Activated CD4-positive, alpha-beta T cell treated with anti-CD3 and anti-CD28 coated beads for 24 hours (primary cell): ENCODE data around the gene STX4.

Experiments used
- DNase-seq, 2 donors: peaks; one replicate each; pipeline ENCODE4 v3.0.0-alpha.2; 2020; ENCODE audit warnings: low read depth in 2 of 2

Gene STX4

DNA sequence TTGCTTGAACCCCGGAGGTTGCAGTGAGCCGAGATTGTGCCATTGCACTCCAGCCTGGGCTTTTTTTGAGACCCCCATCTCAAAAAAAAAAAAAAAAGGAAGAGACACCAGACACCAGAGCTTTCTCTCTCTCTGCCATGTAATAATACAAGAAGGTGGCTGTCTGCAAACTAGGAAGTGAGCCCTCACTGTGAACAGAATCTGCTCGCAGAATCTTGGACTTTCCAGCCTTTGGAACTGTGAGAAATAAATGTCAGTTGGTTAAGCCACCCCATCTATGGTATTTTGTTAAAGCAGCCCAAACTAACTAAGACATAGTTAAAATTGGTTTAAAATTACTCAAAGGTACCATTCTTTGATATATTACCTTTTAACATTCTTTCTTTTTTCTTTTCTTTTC is 12.8 kb upstream of the STX4 start:
- no peak for DNase-seq

DNA sequence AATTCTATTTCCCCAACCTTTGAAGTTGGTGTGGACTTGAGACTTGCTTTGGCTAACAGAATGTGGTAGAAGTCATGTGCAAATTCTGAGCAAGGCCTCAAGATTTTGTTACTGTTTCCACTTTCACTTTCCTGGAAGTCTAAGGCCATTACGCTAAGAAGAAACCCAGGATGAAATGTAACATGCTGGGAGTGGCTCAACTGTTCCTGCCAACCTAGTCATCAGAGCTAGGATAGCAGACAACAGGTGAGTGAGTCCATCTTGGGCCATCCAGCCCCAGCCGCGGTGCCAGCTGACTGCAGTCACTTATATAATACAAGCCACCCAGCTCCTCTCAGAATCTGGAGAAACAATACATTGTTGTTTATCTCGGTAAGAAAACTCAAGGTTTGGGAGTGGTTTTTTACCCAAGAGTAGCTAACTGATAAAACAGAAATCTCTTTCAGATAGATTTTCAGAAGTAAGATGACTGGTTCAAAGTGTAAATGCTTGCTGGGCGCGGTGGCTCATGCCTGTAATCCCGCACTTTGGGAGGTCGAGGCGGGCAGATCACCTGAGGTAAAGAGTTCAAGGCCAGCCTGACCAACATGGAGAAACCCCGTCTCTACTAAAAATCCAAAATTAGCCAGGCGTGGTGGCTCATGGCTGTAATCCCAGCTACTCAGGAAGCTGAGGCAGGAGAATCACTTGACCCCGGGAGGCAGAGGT is 10.7 kb upstream of the STX4 start:
- no peak for DNase-seq

DNA sequence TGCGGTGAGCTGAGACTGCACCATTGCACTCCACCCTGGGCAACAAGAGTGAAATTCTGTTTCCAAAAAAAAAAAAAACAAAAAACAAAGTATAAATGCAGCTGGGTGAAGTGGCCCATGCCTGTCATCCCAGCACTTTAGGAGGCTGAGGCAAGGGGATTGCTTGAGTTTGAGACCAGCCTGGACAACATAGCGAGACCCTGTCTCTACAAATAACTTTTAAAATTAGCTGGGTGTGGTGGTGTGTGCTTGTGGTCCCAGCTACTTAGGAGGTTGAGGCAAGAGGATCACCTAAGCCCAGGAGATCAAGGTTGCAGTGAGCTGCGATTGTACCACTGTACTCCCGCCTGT is 10.1 kb upstream of the STX4 start:
- DNase-seq: no peak

DNA sequence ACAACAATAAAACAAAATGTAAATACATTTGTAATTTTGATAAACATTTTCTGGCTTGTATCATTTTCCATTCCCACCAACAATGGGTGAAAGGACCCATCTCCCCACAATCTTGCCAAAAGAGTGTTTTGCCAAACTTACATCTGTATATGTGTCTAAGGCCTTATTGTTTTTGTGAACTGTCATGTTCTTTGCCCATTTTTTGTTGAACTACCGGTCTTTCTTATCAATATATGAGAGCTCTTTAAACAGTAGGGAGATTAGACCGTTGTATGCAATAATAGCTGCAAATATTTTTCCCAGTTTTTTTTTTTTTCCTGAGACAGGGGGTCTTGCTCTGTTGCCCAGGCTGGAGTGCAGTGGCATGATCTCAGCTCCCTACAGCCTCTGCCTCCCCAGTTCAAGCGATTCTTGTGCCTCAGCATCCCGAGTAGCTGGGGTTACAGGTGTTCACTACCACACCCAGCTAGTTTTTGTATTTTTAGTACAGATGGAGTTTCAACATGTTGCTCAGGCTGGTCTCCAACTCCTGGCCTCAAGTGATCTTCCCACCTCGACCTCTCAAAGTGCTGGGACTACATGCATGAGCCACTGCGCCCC is 9.6 kb upstream of the STX4 start:
- DNase-seq: no peak

DNA sequence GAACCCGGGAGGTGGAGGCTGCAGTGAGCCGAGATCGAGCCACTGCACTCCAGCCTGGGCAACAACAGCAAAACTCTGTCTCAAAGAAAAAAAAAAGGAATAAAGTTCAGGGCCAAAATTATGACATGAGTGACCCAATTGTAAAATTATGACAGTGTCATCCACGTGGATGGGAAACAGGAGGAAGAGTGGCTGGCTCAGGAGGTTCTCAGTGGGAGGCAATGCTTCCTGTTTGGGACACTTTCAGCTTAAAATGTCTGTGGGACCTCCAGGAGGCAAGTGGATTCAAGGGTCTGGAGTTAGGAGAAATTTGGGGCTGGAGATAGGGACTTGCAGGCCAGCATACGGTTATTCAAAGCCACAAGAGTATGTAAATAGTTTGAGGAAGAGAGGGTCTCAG is 8.0 kb upstream of the STX4 start:
- DNase-seq: no peak

DNA sequence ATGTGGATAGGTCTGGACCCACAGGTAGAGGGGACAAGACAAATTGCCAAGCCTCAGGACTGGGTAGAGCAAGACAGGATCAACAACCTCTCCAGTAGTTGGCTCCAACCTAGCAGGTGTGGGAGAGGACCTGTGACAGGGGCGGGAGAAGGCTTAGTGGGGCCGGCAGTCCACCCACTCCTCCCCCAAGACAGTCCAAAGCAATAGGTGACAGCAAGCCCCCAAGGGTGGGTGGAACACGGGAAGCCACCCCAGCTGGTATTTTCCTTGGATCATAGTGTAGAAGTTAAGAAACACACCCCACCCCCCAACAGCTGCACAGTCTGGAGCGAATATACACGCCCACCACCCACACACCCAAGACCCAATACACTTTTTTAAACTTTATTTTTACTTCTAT is 4.1 kb upstream of the STX4 start:
- DNase-seq: no peak

DNA sequence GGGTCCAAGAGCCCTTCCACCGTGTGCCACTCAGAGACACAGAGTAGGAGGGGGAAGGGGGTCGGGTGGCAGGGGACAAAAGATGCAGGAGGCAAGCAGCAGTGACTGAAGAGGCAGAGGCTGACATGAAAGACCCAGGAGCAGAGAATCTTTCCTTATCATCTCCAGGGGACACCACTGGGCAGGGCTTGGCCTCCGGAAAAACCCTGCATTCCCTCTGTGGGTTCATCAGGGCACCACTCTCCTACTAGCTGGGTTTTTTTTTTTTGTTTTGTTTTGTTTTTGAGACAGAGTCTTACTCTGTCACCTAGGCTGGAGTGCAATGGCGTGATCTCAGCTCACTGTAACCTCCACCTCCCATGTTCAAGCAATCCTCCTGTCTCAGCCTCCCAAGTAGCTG is 2.1 kb upstream of the STX4 start:
- no peak for DNase-seq

DNA sequence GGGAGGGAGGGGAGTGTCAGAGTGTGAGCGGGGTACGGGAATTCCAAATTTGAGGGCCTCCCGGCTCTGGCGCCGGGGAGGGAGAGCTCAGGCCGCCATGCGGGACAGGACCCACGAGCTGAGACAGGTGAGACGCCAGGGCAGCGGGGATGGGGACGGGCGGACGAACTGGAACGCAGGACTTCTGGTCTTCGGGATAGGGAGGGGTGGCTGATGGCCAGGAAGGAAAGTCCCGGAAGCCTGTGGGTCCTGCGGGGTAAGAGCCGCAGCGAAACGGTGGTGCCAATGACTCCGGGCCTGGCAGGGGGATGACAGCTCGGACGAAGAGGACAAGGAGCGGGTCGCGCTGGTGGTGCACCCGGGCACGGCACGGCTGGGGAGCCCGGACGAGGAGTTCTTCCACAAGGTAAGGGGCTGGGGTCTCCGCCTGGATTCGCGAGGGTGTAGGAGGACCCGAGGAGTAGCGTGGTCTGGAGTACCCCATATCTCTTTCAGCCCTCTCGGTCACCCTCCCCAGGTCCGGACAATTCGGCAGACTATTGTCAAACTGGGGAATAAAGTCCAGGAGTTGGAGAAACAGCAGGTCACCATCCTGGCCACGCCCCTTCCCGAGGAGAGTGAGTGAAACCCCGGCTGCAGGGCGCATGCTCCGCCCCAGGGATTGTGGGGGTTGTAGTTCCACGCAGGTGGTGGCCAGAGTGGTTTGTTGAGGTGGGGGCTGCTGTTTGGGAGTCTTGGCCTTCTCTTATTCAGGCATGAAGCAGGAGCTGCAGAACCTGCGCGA is 543 bp downstream of the STX4 start:
- DNase-seq: peak; percentile 76 to 82

DNA sequence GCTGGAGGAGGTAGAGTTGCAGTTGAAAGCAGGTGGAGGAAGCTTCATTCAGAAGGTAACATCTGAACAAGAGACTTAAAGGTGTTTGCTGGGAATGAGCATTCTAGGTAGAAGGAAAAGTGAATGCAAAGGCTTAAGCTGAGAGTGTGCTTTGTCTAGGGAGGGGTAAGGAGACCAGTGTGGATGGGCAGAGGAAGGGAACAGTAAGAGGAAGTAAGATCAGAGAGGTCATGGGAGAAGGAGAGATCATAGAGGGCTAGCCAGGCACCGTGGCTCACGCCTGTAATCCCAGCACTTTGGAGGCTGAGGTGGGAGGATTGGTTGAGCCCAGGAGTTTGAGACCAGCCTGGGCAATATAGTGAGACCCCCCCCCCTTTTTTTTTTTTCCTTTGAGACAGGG is 3.3 kb downstream of the STX4 start:
- no peak for DNase-seq

DNA sequence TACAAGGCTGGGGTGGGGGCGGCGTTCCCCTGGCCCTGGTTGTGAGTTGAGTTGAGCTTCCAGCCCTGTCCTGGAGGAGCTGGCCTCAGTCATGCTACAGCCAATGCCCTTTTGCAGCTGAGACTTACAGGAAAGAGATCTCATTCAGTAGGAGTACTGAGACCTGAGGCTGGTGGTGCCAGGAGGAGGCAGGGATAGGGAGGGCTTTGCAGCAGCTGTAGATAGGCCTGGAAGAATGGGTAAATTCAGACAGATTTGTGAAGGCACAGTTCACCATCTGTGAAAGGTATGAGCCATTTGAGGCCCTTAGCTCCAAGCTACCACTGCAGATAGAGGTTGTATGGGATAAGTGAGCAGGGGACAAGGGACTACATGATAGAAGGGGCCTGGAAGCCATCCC is 5.6 kb downstream of the STX4 start:
- no peak for DNase-seq

DNA sequence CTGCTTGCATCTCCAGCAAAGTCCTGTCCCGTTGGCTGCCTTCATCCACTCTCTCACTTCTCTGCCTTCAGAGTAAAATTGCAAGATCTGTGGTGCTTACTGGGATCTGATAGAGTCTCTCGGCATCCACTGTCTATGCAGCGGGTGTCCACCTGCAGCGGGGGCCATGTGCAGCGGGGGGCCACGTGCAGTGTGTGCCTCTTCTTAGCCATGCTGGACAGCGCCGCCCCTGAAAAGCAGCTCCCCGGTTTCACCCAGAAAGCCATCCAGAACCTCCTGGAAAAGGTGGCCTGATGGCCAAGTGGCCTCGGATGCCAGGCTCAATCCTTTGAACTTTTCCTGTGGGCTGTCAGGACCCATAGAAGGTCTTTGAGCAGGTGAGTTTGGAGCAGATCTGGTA is 9.5 kb downstream of the STX4 start:
- no peak for DNase-seq

DNA sequence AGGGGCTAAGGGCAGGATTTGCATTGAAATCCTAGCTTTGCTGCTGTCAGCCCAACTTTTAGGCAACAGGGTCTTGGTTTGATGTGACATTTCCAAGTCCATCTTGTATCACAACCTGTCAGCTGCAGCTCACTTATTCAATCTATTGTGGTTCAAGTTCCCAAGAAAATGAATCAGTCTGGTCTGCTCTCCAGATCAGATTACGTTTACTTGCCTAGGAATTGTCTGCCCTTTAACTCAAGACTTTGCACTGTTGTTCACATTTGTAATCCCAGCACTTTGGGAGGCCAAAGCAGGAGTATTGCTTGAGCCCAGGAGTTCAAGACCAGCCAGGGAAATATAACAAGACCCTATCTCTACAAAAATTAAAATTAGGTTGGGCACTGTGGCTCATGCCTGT is 10.0 kb downstream of the STX4 start:
- DNase-seq: no peak

DNA sequence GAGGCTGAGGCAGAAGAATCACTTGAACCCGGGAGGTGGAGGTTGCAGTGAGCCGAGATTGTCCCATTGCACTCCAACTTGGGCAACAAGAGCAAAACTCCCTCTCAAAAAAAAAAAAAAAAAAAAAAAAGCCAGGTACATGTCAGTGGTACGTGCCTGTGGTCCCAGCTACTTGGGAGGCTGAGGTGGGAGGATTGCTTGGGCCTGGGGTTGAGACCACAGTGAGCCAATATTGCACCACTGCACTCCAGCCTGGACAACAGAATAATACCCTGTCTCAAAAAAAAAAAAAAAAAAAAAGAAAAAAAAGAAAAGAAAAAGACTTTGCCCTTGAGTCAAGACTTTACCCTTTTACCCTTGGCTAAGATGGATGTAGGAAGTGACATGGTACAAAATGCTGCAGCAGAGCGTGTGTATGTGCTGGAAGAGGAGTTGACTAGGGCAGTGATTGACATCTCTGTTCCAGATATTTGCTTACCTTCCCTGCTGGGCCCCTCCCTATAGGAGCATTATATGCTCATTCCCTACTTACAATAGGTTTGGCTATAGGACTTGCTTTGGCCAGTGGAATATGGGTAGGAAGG is 10.6 kb downstream of the STX4 start:
- DNase-seq: no peak

DNA sequence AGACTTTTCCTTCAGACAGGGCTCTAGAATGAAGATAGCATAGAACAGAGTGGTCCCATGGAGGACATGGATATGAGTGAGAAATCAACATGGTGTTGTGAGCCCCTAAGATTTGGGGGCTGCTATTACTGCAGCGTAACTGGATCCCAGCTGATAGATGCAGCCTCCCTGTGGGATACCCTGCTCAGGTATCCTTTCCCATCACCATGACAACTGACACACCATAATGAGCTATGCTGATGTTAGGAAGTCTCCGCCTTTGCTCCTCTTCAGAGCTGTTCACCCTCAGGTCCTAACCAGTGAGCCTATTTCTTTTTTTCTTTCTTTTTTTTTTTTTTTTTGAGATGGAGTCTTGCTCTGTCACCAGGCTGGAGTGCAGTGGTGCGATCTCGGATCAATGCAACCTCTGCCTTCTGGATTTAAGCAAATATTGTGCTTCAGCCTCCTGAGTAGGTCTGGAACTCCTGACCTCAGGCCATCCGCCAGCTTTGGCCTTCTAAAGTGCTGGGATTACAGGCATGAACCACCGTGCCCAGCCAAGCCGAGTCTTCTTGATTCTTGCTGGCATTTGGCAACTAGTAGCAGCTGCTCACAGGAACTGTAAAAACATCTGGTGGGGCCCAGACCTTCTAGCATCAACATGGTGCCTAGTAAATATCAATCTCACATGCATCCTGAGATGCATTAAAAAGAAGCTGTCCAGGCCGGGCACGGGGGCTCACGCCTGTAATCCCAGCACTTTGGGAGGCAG is 17.1 kb downstream of the STX4 start:
- no peak for DNase-seq

DNA sequence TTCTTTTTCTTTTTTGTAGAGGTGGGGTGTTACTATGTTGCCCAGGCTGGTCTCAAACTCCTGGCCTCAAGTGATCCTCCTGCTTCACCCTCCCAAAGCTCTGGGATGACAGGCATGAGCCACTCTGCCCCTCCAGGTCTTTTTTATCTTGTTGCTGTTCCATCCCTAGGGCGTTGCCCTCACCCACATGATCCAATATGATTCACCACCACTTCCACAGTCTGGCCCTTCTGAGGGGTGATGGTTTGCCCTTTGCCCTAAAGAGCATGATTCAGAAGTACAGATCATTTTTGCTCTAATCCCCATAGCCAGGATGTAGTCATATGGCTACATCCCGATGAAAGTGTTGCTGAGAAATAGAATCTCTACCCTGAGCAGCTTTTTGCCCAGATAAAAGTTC is 18.8 kb downstream of the STX4 start:
- no peak for DNase-seq

DNA sequence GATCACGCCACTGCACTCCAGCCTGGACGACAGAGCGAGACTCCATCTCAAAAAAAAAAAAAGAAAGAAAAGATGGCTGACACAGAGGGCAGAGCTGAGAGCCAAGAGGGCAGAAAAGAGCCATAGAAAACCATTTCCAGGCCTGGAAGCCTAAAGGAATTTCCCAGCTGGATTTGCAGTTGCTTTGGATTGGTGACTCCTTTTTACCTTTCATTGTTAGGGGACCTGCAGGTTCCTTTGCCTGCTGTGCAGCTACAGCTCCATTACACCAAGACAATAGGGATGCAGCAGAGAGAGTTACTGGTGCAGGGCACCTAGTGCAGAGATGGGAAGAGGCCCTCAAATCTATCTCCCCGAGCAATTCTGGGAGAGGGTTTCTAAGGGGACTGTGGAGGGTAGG is 22.3 kb downstream of the STX4 start:
- no peak for DNase-seq

DNA sequence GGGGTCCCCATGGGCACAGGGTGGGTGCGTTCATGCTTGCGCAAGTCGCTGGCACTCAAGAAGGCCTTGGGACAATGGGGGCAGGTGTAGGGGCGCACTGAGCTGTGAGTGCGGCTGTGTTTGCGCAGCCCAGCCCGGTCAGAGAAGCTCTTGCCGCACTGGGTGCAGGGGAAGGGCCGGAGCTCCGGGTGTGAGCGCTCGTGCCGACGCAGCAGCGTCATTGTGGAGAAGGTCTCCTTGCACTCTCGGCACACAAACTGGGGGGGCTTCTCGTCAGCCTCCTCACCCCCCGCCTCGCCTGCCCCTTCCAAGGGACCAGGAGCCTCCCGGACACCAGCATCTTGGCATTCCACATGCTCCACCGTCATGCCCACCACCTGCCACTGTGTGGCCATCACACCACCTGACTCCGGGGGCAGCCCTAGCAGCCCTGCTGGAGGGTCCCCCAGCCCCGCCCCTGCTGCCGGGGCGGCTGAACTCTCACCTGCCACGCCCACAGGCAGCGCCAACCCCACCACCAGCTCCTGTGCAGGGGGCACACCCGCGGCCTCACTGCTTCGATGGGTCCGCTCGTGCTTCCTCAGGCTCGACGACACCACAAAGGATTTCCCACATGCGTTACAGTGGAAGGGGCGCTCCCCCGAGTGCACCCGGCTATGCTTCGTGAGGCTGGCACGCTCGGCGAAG is 27.9 kb downstream of the STX4 start:
- DNase-seq: no peak

DNA sequence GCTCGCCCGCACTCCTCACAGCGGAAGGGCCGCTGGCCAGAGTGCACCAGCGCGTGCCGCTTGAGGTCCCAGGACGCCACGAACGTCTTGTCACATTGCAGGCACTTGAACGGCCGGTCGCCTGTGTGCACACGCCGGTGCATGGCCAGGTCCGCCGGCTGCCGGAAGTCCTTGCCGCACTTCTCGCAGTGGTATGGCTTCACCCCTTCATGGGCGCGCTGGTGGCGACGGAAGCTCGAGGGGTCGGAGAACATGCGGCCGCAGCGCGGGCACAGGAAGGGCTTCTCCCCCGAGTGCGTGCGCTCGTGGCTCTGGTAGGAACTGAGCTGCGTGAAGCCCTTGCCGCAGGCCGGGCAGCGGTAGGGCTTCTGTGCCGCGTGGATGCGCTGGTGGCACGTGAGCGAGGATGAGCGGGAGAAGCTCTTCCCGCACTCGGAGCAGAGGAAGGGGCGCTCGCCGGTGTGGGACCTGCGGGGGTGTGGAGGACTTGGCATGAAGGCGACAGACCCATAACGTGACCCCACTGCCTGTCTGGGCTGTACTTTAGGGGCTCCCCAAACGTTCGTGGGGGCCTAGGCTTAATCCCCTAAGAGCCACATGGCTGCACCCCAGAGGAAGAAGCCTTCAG is 28.6 kb downstream of the STX4 start:
- no peak for DNase-seq

DNA sequence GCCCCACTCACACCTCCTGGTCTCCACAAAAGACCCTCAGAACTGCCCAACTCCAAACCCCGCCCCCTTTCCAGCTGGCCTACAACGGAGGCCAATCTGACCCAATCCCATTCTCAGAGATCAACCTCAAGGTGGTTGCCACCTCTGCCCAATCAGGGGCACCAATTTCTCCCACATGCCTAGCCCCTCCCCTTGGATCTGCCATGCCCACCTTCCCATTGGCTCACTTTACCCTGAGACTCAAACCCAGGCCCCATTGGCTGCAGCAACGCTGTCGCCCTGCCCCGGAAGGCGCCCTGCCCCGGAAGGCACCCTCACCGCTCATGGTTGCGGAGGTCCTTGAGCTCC is 30.1 kb downstream of the STX4 start:
- DNase-seq: no peak

DNA sequence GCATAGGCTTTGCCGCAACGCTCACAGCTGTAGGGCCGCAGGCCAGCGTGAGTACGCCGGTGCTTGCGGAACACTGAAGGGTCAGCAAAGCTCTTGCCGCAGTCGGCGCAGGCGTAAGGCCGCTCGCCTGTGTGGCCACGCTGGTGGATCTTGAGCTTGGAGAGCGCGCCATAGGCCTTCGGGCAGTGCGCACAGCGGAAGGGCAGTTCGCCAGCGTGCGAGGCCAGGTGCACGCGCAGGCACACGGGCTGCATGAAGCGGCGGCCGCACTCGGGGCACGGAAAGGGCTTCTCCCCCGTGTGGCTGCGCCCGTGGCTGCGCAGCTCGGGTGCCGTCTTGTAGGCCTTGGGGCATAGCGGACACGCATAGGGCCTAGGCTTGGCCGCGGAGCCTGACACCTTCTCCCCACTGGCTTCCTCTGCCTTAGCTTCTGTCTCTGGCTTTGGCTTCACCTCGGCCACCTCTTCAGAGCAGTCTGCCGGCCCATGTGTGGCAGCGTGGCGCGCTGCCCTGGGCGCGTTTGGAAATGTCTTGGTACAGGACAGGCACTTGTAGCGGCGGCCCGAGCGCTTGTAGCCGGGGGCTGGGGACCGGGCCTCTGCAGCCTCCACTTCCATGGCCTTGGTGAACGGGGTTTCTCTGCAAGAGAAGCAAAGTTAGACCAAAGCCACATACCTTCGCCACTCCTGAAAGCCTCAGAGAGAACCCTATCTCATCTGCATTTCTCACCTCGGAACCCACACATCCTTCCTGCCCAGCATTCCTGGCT is 30.7 kb downstream of the STX4 start:
- no peak for DNase-seq
